Hepatocyte (in vitro differentiated cells): ENCODE data around the gene SLC16A7. TPM values are rescaled to one million over a fixed set of nuclear protein-coding genes. Genes with fewer than 3 reads are reported as not detected.

ENCODE experiments used
- DNase-seq: peaks from one replicate; pipeline ENCODE4 v3.0.0-alpha.2; 2016; ENCODE audit warnings: low spot score
- H2AFZ ChIP-seq: fragments of 200-600 bp; sonication (generic); 2 replicates; pipeline ENCODE4 v1.6.0; 2016; ENCODE audit warnings: antibody characterized with exemption, mild to moderate bottlenecking
- H3K27ac ChIP-seq: fragments of 200-600 bp; sonication (generic); 2 replicates; pipeline ENCODE4 v1.5.1; 2016; ENCODE audit warnings: mild to moderate bottlenecking
- H3K27me3 ChIP-seq: fragments of 200-600 bp; sonication (generic); 2 replicates; pipeline ENCODE4 v1.6.1; 2016
- H3K36me3 ChIP-seq: fragments of 200-600 bp; sonication (generic); replicated peaks from 2 replicates; pipeline ENCODE4 v1.5.1; 2016; ENCODE audit warnings: low read depth; ENCODE audit not compliant: insufficient read depth
- H3K4me1 ChIP-seq: fragments of 200-600 bp; sonication (generic); 2 replicates; pipeline ENCODE4 v1.5.1; 2016; ENCODE audit warnings: mild to moderate bottlenecking, moderate library complexity; ENCODE audit not compliant: insufficient read depth
- H3K4me2 ChIP-seq: fragments of 200-600 bp; sonication (generic); 2 replicates; pipeline ENCODE4 v1.6.0; 2016
- H3K4me3 ChIP-seq: fragments of 200-600 bp; sonication (generic); 2 replicates; pipeline ENCODE4 v1.5.1; 2016; ENCODE audit warnings: mild to moderate bottlenecking
- H3K79me2 ChIP-seq: fragments of 200-600 bp; sonication (generic); 2 replicates; pipeline ENCODE4 v1.6.0; 2017; ENCODE audit warnings: mild to moderate bottlenecking
- H3K9me2 ChIP-seq: fragments of 200-600 bp; sonication (generic); replicated peaks from 2 replicates; pipeline ENCODE4 v1.6.0; 2017; ENCODE audit warnings: mild to moderate bottlenecking; ENCODE audit not compliant: insufficient read depth
- H3K9me3 ChIP-seq: fragments of 200-600 bp; sonication (generic); 2 replicates; pipeline ENCODE4 v1.5.1; 2016; ENCODE audit warnings: low read depth, mild to moderate bottlenecking
- H4K20me1 ChIP-seq: fragments of 200-600 bp; sonication (generic); 2 replicates; pipeline ENCODE4 v1.6.0; 2016; ENCODE audit warnings: mild to moderate bottlenecking; ENCODE audit not compliant: insufficient read depth, poor library complexity, severe bottlenecking
- CTCF ChIP-seq: fragments of 200-600 bp; sonication (generic); IDR thresholded peaks from 2 replicates; pipeline ENCODE4 v1.5.1; 2016; ENCODE audit warnings: antibody characterized with exemption, mild to moderate bottlenecking; ENCODE audit not compliant: poor library complexity
- EZH2 ChIP-seq: fragments of 200-600 bp; sonication (generic); IDR thresholded peaks from 2 replicates; pipeline ENCODE4 v1.6.1; 2016; ENCODE audit warnings: antibody characterized with exemption, mild to moderate bottlenecking, borderline replicate concordance
- EZH2phosphoT487 ChIP-seq: fragments of 200-600 bp; sonication (generic); IDR thresholded peaks from one replicate; pipeline ENCODE4 v1.6.1; 2018; ENCODE audit warnings: antibody characterized with exemption, mild to moderate bottlenecking, low read depth, moderate library complexity; ENCODE audit not compliant: unreplicated experiment, severe bottlenecking
- WGBS: methylation state at CpG from one replicate; pipeline ENCODE4 v1.1.6; 2016; ENCODE audit warnings: low lambda C conversion rate; ENCODE audit errors: missing lambda C conversion rate; 5-methylcytosine and 5-hydroxymethylcytosine counted together
- polyA plus RNA-seq: library from polyadenylated mRNA; unstranded; fragments of >200 nt; fragmentation: Nextera tagmentation; extraction: Ambion mirVana; gene quantifications from 2 replicates; pipeline ENCODE4 v1.2.1, GENCODE V29; 2016
- total RNA-seq: library from RNA; depleted of rRNA; stranded (reverse); fragments of >200 nt; gene quantifications from 2 replicates; pipeline ENCODE4 v1.2.3, GENCODE V29; 2014

Gene SLC16A7
- total and polyA plus RNA-seq, 2 experiments from 2014 or later, result 4.7 to 17.9 TPM

- Histone ChIP-seq H3K27ac (peak overlapping the region; percentile 23), H3K79me2 (no peaks in the 10 kb centered on the region), H2AFZ (no peak overlapping the region), H3K9me3 (no peaks in the 10 kb centered on the region), H4K20me1 (no peaks in the 10 kb centered on the region), H3K36me3 (no peaks in the 10 kb centered on the region), H3K9me2 (no peaks in the 10 kb centered on the region), H3K4me1 (peaks cover 3% of the 10 kb centered on the region), H3K27me3 (no peaks in the 10 kb centered on the region), H3K4me2 (no peak overlapping the region), H3K4me3 (no peak overlapping the region)
- DNase-seq, result peak; percentile 11
- TF ChIP-seq EZH2phosphoT487, result no peak
- TF ChIP-seq EZH2, result no peak
- TF ChIP-seq CTCF, result no peak
- 37% methylated on average over 1 of the region's 1 CpG for WGBS
These were observed 55.5 kb downstream of the SLC16A7 start for GRCh38 chr12:59651229-59651920.

GRCh38 chr12:59652130-59652529 is 56.3 kb downstream of the SLC16A7 start:
- Histone ChIP-seq H4K20me1 (no peaks in the 10 kb centered on the region), H3K27me3 (no peaks in the 10 kb centered on the region), H3K4me2 (no peak overlapping the region), H3K9me2 (no peaks in the 10 kb centered on the region), H3K79me2 (no peaks in the 10 kb centered on the region), H3K4me1 (peaks cover 3% of the 10 kb centered on the region), H3K4me3 (no peak overlapping the region), H2AFZ (no peak overlapping the region), H3K27ac (peak overlapping the region; percentile 23), H3K36me3 (no peaks in the 10 kb centered on the region), H3K9me3 (no peaks in the 10 kb centered on the region)
- no peak for DNase-seq
- WGBS, result 92% methylated on average over 1 of the region's 1 CpG
- no peak for TF ChIP-seq CTCF
- TF ChIP-seq EZH2, result no peak
- TF ChIP-seq EZH2phosphoT487, result no peak

GRCh38 chr12:59654061-59654460 is 58.2 kb downstream of the SLC16A7 start:
- Histone ChIP-seq H2AFZ (no peak overlapping the region), H3K9me3 (no peaks in the 10 kb centered on the region), H3K27ac (no peak overlapping the region), H4K20me1 (no peaks in the 10 kb centered on the region), H3K9me2 (no peaks in the 10 kb centered on the region), H3K79me2 (no peaks in the 10 kb centered on the region), H3K36me3 (no peaks in the 10 kb centered on the region), H3K4me2 (no peak overlapping the region), H3K27me3 (no peaks in the 10 kb centered on the region), H3K4me1 (peaks cover 3% of the 10 kb centered on the region), H3K4me3 (no peak overlapping the region)
- TF ChIP-seq EZH2 (no peak), CTCF (no peak), EZH2phosphoT487 (no peak)
- DNase-seq, result no peak
